GM12878 (cell line): ENCODE measurements around the gene SH3YL1. TPM values are rescaled to one million over a fixed set of nuclear protein-coding genes. Genes with fewer than 3 reads are reported as not detected.
"Not testable (repeated sequence)": the region's sequence is repeated elsewhere in the genome, so short reads cannot be mapped to it uniquely, and the experiment has no call there.

ENCODE experiments used
- ATAC-seq: fragments of 200-7000 bp; cut with Tn5 transposase; 3 replicates; pipeline ENCODE4 v1.9.1; 2020; ENCODE audit warnings: mild to moderate bottlenecking, moderate library complexity
- BruUV-seq: library from RNA; stranded (reverse); fragments of 400-500 nt; replicated peaks from 2 replicates; lab custom pipeline; 2021; lab: Mats Ljungman, UMichigan
- CTCF ChIA-PET: fragments of 300-600 bp; sonication (Branson Sonifier 250); formaldehyde crosslinking; extraction: SDS; loops from one replicate; lab custom pipeline; 2021; ENCODE audit warnings: inconsistent platforms; lab: Yijun Ruan, JAX
- POLR2A ChIA-PET: fragments of 350-600 bp; formaldehyde crosslinking; extraction: SDS; loops from one replicate; lab custom pipeline; 2021; ENCODE audit warnings: inconsistent platforms; lab: Charles Lee
- RAD21 ChIA-PET: fragments of 300-600 bp; sonication (Branson Sonifier 250); formaldehyde crosslinking; loops from one replicate; lab custom pipeline; 2023; ENCODE audit warnings: antibody characterized with exemption; ENCODE audit not compliant: unreplicated experiment; lab: Charles Lee
- SMC1A ChIA-PET: fragments of 300-600 bp; sonication (Branson Sonifier 250); formaldehyde crosslinking; loops from one replicate; lab custom pipeline; 2023; ENCODE audit not compliant: unreplicated experiment, uncharacterized antibody; lab: Charles Lee
- DNase-seq: peaks from one replicate; pipeline ENCODE4 v3.0.0-alpha.2; 2011; ENCODE audit warnings: low read depth, low spot score
- FAIRE-seq: peaks from 3 replicates; lab custom pipeline; 2011; peaks lifted over from hg19 to GRCh38; lab: Jason Lieb, UNC
- H2AFZ ChIP-seq: 2 replicates; pipeline ENCODE4 v1.6.0; 2011; ENCODE audit warnings: low read depth, low read length, control low read depth; ENCODE audit not compliant: control insufficient read depth
- H3K27ac ChIP-seq: 2 replicates; pipeline ENCODE4 v1.5.1; 2011; ENCODE audit warnings: control low read depth; ENCODE audit not compliant: control insufficient read depth, insufficient read depth
- H3K27me3 ChIP-seq, 2 experiments: replicated peaks in 1 of 2; 2 replicates each; pipeline versions ENCODE4 v1.6.0 to v1.6.1; 2011; ENCODE audit warnings: low read length in 1 of 2; ENCODE audit not compliant: control insufficient read depth in 2 of 2, insufficient read depth in 2 of 2
- H3K36me3 ChIP-seq, 2 experiments: 2 replicates each; pipeline ENCODE4 v1.5.1; 2011; ENCODE audit warnings: low read length in 1 of 2; ENCODE audit not compliant: control insufficient read depth in 2 of 2, insufficient read depth in 2 of 2
- H3K4me1 ChIP-seq: 2 replicates; pipeline ENCODE4 v1.6.1; 2011; ENCODE audit warnings: mild to moderate bottlenecking, low read length, moderate library complexity, mixed read lengths; ENCODE audit not compliant: control insufficient read depth, insufficient read depth
- H3K4me2 ChIP-seq: 2 replicates; pipeline ENCODE4 v1.6.0; 2011; ENCODE audit warnings: control low read depth; ENCODE audit not compliant: control insufficient read depth, insufficient read depth
- H3K4me3 ChIP-seq: fragments of 200-600 bp; sonication (generic); 2 replicates; pipeline ENCODE4 v1.5.1; 2016
- H3K79me2 ChIP-seq: 2 replicates; pipeline ENCODE4 v1.6.0; 2011; ENCODE audit warnings: low read length; ENCODE audit not compliant: control insufficient read depth, insufficient read depth
- H3K9ac ChIP-seq: 2 replicates; pipeline ENCODE4 v1.8.0; 2011; ENCODE audit warnings: low read length, control low read depth, mixed read lengths; ENCODE audit not compliant: control insufficient read depth, insufficient read depth
- H3K9me3 ChIP-seq: replicated peaks from 3 replicates; pipeline ENCODE4 v1.5.1; 2011; ENCODE audit warnings: mild to moderate bottlenecking, low read length; ENCODE audit not compliant: control insufficient read depth, insufficient read depth
- H4K20me1 ChIP-seq: 2 replicates; pipeline ENCODE4 v1.6.0; 2011; ENCODE audit not compliant: control insufficient read depth, insufficient read depth
- CTCF ChIP-seq, 3 experiments: IDR thresholded peaks in 2 of 3; conservative IDR thresholded peaks in 1 of 3; 2 replicates each; pipeline ENCODE4 v1.5.1; 2011; ENCODE audit warnings: low read depth in 3 of 3, low read length in 3 of 3, mild to moderate bottlenecking in 3 of 3, control low read depth in 2 of 3, moderate library complexity in 2 of 3, inconsistent platforms in 1 of 3, mixed read lengths in 1 of 3; ENCODE audit not compliant: control insufficient read depth in 2 of 3, insufficient read depth in 1 of 3; ENCODE audit errors: extremely low read depth in 1 of 3
- EGR1 ChIP-seq, 2 experiments: IDR thresholded peaks; 1 replicate in 1 of 2; 2 replicates in 1 of 2; pipeline ENCODE4 v1.6.1; 2011 to 2012; ENCODE audit warnings: low read depth in 2 of 2, low read length in 2 of 2, borderline replicate concordance in 1 of 2, mild to moderate bottlenecking in 1 of 2, moderate library complexity in 1 of 2
- KDM1A ChIP-seq: fragments of 200-600 bp; sonication (generic); IDR thresholded peaks from 2 replicates; pipeline ENCODE4 v1.6.1; 2016; ENCODE audit warnings: borderline replicate concordance
- WGBS: methylation state at CpG from one replicate; pipeline ENCODE4 v1.1.6; 2016; ENCODE audit warnings: low lambda C conversion rate; ENCODE audit not compliant: insufficient replicate concordance, insufficient coverage; ENCODE audit errors: missing lambda C conversion rate; 5-methylcytosine and 5-hydroxymethylcytosine counted together
- in situ Hi-C: fragments of 300-500 bp; cut with MboI; formaldehyde crosslinking; loops from 9 replicates; pipeline ENCODE4 v1.14.3; 2018; ENCODE audit warnings: mixed read lengths
- intact Hi-C: fragments of 100-400 bp; cut with micrococcal nuclease; formaldehyde crosslinking; loops from one replicate; pipeline ENCODE4 v1.14.2; 2022; ENCODE audit not compliant: unreplicated experiment
- polyA plus RNA-seq, 11 experiments: library from polyadenylated mRNA; depleted of rRNA in 4 of 11; unstranded in 6 of 11; stranded (reverse) in 5 of 11; fragments of >200 nt; fragmentation: Nextera tagmentation in 4 of 11; fragmentation: Illumina TruSeq in 1 of 11; extraction: Ambion mirVana in 4 of 11; extraction: Trizol in 1 of 11; gene quantifications; 1 replicate in 1 of 11; 2 replicates in 10 of 11; pipeline versions ENCODE4 v1.2.1 to v1.2.3, GENCODE V29; 2011 to 2016; ENCODE audit warnings: inconsistent platforms in 2 of 11, missing spikeins in 2 of 11, low read depth in 1 of 11
- total RNA-seq, 4 experiments: library from RNA; depleted of rRNA in 3 of 4; stranded (reverse); fragments of >200 nt in 3 of 4; fragmentation: Illumina TruSeq in 1 of 4; extraction: Trizol in 1 of 4; gene quantifications; 2 replicates each; pipeline versions ENCODE4 v1.2.1 to v1.2.3, GENCODE V29; 2013 to 2021

Gene SH3YL1
- total and polyA plus RNA-seq, 10 of the 15 experiments (the other 5 are each of a cell fraction or from before 2014, with no cell fraction given) = 12.2 to 22.4 (median 17.2) TPM

DNA sequence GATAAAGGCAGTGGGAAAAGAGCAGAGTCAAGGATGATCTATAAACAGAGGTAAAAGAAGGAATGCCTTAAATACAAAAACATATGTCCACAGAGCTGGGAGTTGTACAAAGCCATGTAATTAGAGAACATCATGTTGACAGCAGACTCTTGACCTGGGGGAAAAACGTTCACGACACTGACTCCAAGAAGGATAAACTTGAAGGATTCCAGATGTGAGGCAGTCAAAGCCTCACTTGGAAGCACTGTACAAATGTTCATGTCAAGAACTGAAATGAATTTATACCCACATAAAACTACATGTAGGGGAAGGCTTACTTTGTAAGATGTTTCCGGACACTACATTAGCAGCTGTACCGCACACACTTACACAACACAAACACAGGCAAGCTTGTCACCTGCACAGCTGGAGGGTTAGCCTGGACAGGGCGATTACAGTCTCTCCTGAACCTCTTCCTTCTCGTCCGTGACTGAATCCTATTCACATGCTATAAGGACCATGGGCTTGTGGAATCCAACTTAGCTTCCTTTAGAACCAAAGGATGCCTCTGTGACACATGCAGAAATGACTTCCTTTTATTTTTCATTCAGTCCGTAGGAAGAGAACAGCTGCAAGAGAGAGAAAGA is 88.6 kb downstream of the SH3YL1 start (continued):
- no peak for TF ChIP-seq EGR1 (IDR thresholded peaks at IDR 0.05; ENCODE audit: borderline replicate concordance in 1 of 2, low read depth in 2 of 2, low read length in 2 of 2)
- no peak for TF ChIP-seq KDM1A

GRCh38 chr2:172120-172519 is 91.7 kb downstream of the SH3YL1 start:
- 38% methylated on average over 9 of the region's 9 CpGs for WGBS
- H3K4me2 ChIP-seq, H3K9ac ChIP-seq, H4K20me1 ChIP-seq, H3K9me3 ChIP-seq, RAD21 ChIA-PET, FAIRE-seq, DNase-seq, POLR2A ChIA-PET, H3K4me3 ChIP-seq, H3K79me2 ChIP-seq, H3K27me3 ChIP-seq, SMC1A ChIA-PET, H3K4me1 ChIP-seq, H3K36me3 ChIP-seq, BruUV-seq, in situ Hi-C loops, H3K27ac ChIP-seq, H2AFZ ChIP-seq: not testable (repeated sequence)
- ATAC-seq = peak; percentile 69
- peak in 2 of 3 experiments; percentile 26 to 35; a peak in 2 of 6 replicates for TF ChIP-seq CTCF (IDR thresholded peaks at IDR 0.05 in 2 of 3, conservative IDR thresholded peaks at IDR 0.05 in 1 of 3; ENCODE audit: control insufficient read depth in 2 of 3, extremely low read depth in 1 of 3, insufficient read depth in 1 of 3, low read depth in 3 of 3, low read length in 3 of 3)
- intact Hi-C loops = loop anchor here (1.0 kb wide), 1 partner anchor 118 kb away; no protein-coding TSS in a partner anchor
- CTCF ChIA-PET = interaction anchor here (0.6 kb wide), 1 partner anchor 118 kb away, joined by 3 read pairs; no protein-coding TSS in a partner anchor
